Uterus (tissue), 2 donors: Measurements from ENCODE around the gene SMARCAL1.

Experiments used
- CTCF ChIP-seq, 4 experiments: fragments of 200-600 bp in 2 of 4; fragments of 450-650 bp in 2 of 4; sonication (generic) in 2 of 4; IDR thresholded peaks; one replicate each; pipeline ENCODE4 v1.5.1; 2016 to 2019; ENCODE audit warnings: antibody characterized with exemption in 4 of 4, mild to moderate bottlenecking in 2 of 4, moderate library complexity in 1 of 4
- POLR2A ChIP-seq, 2 donors: fragments of 450-650 bp; IDR thresholded peaks; one replicate each; pipeline ENCODE4 v1.6.1; 2016; ENCODE audit warnings: antibody characterized with exemption in 2 of 2, mild to moderate bottlenecking in 1 of 2, moderate library complexity in 1 of 2

GRCh38 chr2:216522892-216523502 is 110.7 kb downstream of the SMARCAL1 start:
- TF ChIP-seq CTCF (IDR thresholded peaks at IDR 0.05) (no peak), POLR2A (IDR thresholded peaks at IDR 0.05) (no peak)
